Fibroblast of lung (primary cell): ENCODE data around the gene USP15. TPM values are rescaled to one million over a fixed set of nuclear protein-coding genes. Genes with fewer than 3 reads are reported as not detected.

Experiments used
- DNase-seq, 2 donors: peaks; one replicate each; pipeline versions ENCODE4 v3.0.0 to v3.0.0-alpha.2; 2010; ENCODE audit warnings: low read depth in 2 of 2
- H2AFZ ChIP-seq: 2 replicates; pipeline ENCODE4 v1.5.1; 2012; ENCODE audit warnings: low read length, control low read depth, inconsistent platforms
- H3K27ac ChIP-seq: 2 replicates; pipeline ENCODE4 v1.5.1; 2011; ENCODE audit warnings: low read length, control low read depth; ENCODE audit not compliant: insufficient read depth
- H3K27me3 ChIP-seq: 2 replicates; pipeline ENCODE4 v1.5.1; 2011; ENCODE audit warnings: mild to moderate bottlenecking, low read length; ENCODE audit not compliant: control insufficient read depth, insufficient read depth
- H3K36me3 ChIP-seq: 2 replicates; pipeline ENCODE4 v1.5.1; 2011; ENCODE audit warnings: low read length; ENCODE audit not compliant: control insufficient read depth, insufficient read depth
- H3K4me1 ChIP-seq: 2 replicates; pipeline ENCODE4 v1.5.1; 2011; ENCODE audit warnings: low read length; ENCODE audit not compliant: control insufficient read depth, insufficient read depth; ENCODE audit errors: extremely low read depth
- H3K4me2 ChIP-seq: 2 replicates; pipeline ENCODE4 v1.5.1; 2011; ENCODE audit warnings: low read length, control low read depth; ENCODE audit not compliant: insufficient read depth; ENCODE audit errors: extremely low read depth
- H3K4me3 ChIP-seq, 4 experiments: fragments of 200-600 bp in 1 of 4; sonication (generic) in 1 of 4; replicated peaks in 1 of 4; 2 replicates each; pipeline ENCODE4 v1.5.1; 2011 to 2016; ENCODE audit warnings: low read length in 4 of 4, low read depth in 3 of 4, mild to moderate bottlenecking in 3 of 4, control low read depth in 2 of 4, inconsistent platforms in 1 of 4, mixed read lengths in 1 of 4; ENCODE audit not compliant: insufficient read depth in 1 of 4; ENCODE audit errors: control extremely low read depth in 1 of 4
- H3K79me2 ChIP-seq: 2 replicates; pipeline ENCODE4 v1.5.1; 2012; ENCODE audit warnings: mild to moderate bottlenecking, low read length, inconsistent platforms; ENCODE audit not compliant: control insufficient read depth, insufficient read depth
- H3K9ac ChIP-seq: 2 replicates; pipeline ENCODE4 v1.5.1; 2011; ENCODE audit warnings: mild to moderate bottlenecking, low read length, control low read depth; ENCODE audit not compliant: insufficient read depth
- H3K9me3 ChIP-seq: 2 replicates; pipeline ENCODE4 v1.5.1; 2012; ENCODE audit warnings: low read depth, low read length; ENCODE audit not compliant: control insufficient read depth, insufficient read depth
- H4K20me1 ChIP-seq: 2 replicates; pipeline ENCODE4 v1.5.1; 2011; ENCODE audit warnings: low read length; ENCODE audit not compliant: control insufficient read depth, insufficient read depth; ENCODE audit errors: extremely low read depth
- EZH2 ChIP-seq: IDR thresholded peaks from 2 replicates; pipeline ENCODE4 v1.5.1; 2012; ENCODE audit warnings: low read length, control low read depth, mild to moderate bottlenecking; ENCODE audit errors: missing control alignments
- polyA plus RNA-seq, 2 donors: library from polyadenylated mRNA; depleted of rRNA in 1 of 2; stranded (reverse) in 1 of 2; unstranded in 1 of 2; fragments of >200 nt; gene quantifications; 2 replicates each; pipeline ENCODE4 v1.2.1, GENCODE V29; 2011 to 2012; ENCODE audit warnings: missing spikeins in 1 of 2
- total RNA-seq: library from RNA; depleted of rRNA; stranded (reverse); fragments of >200 nt; gene quantifications from 2 replicates; pipeline ENCODE4 v1.2.1, GENCODE V29; 2014
- TF ChIP-seq, protein P1 (sequence below), 2 donors: IDR thresholded peaks in 1 of 2; conservative IDR thresholded peaks in 1 of 2; 1 replicate in 1 of 2; 2 replicates in 1 of 2; pipeline ENCODE4 v1.5.1; 2011 to 2012; ENCODE audit warnings: low read length in 2 of 2, control low read depth in 1 of 2, inconsistent platforms in 1 of 2, low read depth in 1 of 2, mild to moderate bottlenecking in 1 of 2

Gene USP15
- total and polyA plus RNA-seq, 2 donors (not counting 1 experiment from before 2014, with no cell fraction given): 57.6 to 63.1 TPM

DNA sequence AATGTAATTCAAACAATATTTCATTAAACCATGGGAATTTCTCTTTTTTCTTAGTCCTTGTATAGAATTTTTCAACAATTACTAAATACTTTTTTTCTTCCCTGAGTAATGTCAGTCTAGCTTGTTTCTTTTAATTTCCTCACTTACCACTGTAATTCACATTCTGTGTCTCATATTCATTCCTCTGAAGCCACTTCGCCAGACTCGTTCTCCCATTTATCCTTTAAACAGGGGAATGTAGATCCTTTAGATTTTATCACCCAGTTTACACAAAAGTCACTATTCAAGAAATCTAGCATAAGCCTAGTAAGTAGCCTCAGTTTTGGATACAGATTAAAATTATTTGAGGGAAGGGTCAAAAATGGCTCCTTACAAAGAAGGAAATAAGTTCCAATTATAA, 6.8 kb downstream of the USP15 start:
- Histone ChIP-seq H4K20me1 (no peaks in the 10 kb centered on the region), H3K36me3 (no peaks in the 10 kb centered on the region)

GRCh38 chr12:62267480-62267879, 7.3 kb downstream of the USP15 start:
- Histone ChIP-seq H3K9ac (no peak overlapping the region), H3K4me2 (peak overlapping the region; percentile 54), H3K36me3 (no peaks in the 10 kb centered on the region), H3K79me2 (peaks cover 98% of the 10 kb centered on the region), H3K27me3 (no peaks in the 10 kb centered on the region), H3K4me3 (no peak overlapping the region), H2AFZ (no peak overlapping the region), H3K9me3 (no peaks in the 10 kb centered on the region), H3K27ac (peak overlapping the region; percentile 34), H3K4me1 (peaks cover 5% of the 10 kb centered on the region), H4K20me1 (no peaks in the 10 kb centered on the region)
- no peak for DNase-seq
- TF ChIP-seq EZH2: no peak
- TF ChIP-seq, protein P1, sequence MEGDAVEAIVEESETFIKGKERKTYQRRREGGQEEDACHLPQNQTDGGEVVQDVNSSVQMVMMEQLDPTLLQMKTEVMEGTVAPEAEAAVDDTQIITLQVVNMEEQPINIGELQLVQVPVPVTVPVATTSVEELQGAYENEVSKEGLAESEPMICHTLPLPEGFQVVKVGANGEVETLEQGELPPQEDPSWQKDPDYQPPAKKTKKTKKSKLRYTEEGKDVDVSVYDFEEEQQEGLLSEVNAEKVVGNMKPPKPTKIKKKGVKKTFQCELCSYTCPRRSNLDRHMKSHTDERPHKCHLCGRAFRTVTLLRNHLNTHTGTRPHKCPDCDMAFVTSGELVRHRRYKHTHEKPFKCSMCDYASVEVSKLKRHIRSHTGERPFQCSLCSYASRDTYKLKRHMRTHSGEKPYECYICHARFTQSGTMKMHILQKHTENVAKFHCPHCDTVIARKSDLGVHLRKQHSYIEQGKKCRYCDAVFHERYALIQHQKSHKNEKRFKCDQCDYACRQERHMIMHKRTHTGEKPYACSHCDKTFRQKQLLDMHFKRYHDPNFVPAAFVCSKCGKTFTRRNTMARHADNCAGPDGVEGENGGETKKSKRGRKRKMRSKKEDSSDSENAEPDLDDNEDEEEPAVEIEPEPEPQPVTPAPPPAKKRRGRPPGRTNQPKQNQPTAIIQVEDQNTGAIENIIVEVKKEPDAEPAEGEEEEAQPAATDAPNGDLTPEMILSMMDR (conservative IDR thresholded peaks at IDR 0.05 in 1 of 2, IDR thresholded peaks at IDR 0.05 in 1 of 2; ENCODE audit: low read depth in 1 of 2, low read length in 2 of 2): no peak

More for the DNA sequence above, 6.8 kb downstream of the USP15 start:
- Histone ChIP-seq H3K79me2 (peaks cover 98% of the 10 kb centered on the region), H3K4me1 (peaks cover 5% of the 10 kb centered on the region), H2AFZ (no peak overlapping the region), H3K27me3 (no peaks in the 10 kb centered on the region), H3K4me2 (no peak overlapping the region), H3K27ac (no peak overlapping the region), H3K4me3 (no peak overlapping the region), H3K9me3 (no peaks in the 10 kb centered on the region), H3K9ac (no peak overlapping the region)
- TF ChIP-seq, protein P1 (conservative IDR thresholded peaks at IDR 0.05 in 1 of 2, IDR thresholded peaks at IDR 0.05 in 1 of 2; ENCODE audit: low read depth in 1 of 2, low read length in 2 of 2): no peak
- no peak for TF ChIP-seq EZH2
- DNase-seq: no peak

GRCh38 chr12:62268956-62269355, 8.8 kb downstream of the USP15 start:
- Histone ChIP-seq H3K36me3 (no peaks in the 10 kb centered on the region), H3K4me3 (no peak overlapping the region), H3K9me3 (no peaks in the 10 kb centered on the region), H4K20me1 (no peaks in the 10 kb centered on the region), H3K4me1 (peaks cover 5% of the 10 kb centered on the region), H3K4me2 (peak overlapping the region; percentile 48), H3K79me2 (peaks cover 98% of the 10 kb centered on the region), H3K27ac (peak overlapping the region; percentile 68), H3K9ac (no peak overlapping the region), H2AFZ (no peak overlapping the region), H3K27me3 (no peaks in the 10 kb centered on the region)
- TF ChIP-seq EZH2: no peak
- TF ChIP-seq, protein P1 (conservative IDR thresholded peaks at IDR 0.05 in 1 of 2, IDR thresholded peaks at IDR 0.05 in 1 of 2; ENCODE audit: low read depth in 1 of 2, low read length in 2 of 2): no peak
- peak; percentile 74 to 84 for DNase-seq
